K562 (cell line): ENCODE results near the gene GART. TPM values are rescaled to one million over a fixed set of nuclear protein-coding genes. Genes with fewer than 3 reads are reported as not detected.

Experiments
- ARID2 ChIP-seq: fragments of 450-650 bp; IDR thresholded peaks from 2 replicates; pipeline ENCODE4 v1.6.1; 2017; ENCODE audit warnings: antibody characterized with exemption, mild to moderate bottlenecking
- DACH1 ChIP-seq: fragments of 450-650 bp; IDR thresholded peaks from 2 replicates; pipeline ENCODE4 v1.6.1; 2018; ENCODE audit not compliant: partially characterized antibody
- ERF ChIP-seq: fragments of 450-650 bp; formaldehyde crosslinking; IDR thresholded peaks from 2 replicates; pipeline ENCODE4 v1.4.0; 2020; ENCODE audit warnings: mild to moderate bottlenecking, mixed read lengths
- ESRRB ChIP-seq: fragments of 250-450 bp; sonication (Bioruptor Pico); IDR thresholded peaks from 2 replicates; pipeline ENCODE4 v1.5.0; 2020; ENCODE audit warnings: mild to moderate bottlenecking, moderate library complexity, borderline replicate concordance
- HDAC6 ChIP-seq: IDR thresholded peaks from 2 replicates; pipeline ENCODE4 v1.6.1; 2012; ENCODE audit warnings: low read depth, mild to moderate bottlenecking, control low read depth, inconsistent platforms, low read length, moderate library complexity
- HSF4 ChIP-seq: fragments of 250-450 bp; sonication (Bioruptor Pico); IDR thresholded peaks from 2 replicates; pipeline ENCODE4 v2.1.2; 2022; ENCODE audit warnings: mild to moderate bottlenecking, moderate library complexity, borderline replicate concordance
- MECOM ChIP-seq: fragments of 250-450 bp; sonication (Bioruptor Pico); IDR thresholded peaks from 2 replicates; pipeline ENCODE4 v1.8.0; 2022; ENCODE audit warnings: inconsistent platforms
- MXI1 ChIP-seq: IDR thresholded peaks from 2 replicates; pipeline ENCODE4 v1.6.1; 2011; ENCODE audit warnings: low read depth, mild to moderate bottlenecking, improper control_type of control experiment, low read length
- NFE2L1 ChIP-seq: fragments of 450-650 bp; IDR thresholded peaks from 2 replicates; pipeline ENCODE4 v1.6.1; 2016; ENCODE audit warnings: missing genetic modification characterization, low read depth, mild to moderate bottlenecking, missing compliant biosample characterization, moderate library complexity, borderline replicate concordance
- NR2C2 ChIP-seq, 2 experiments: fragments of 200-800 bp in 1 of 2; sonication (Bioruptor generic) in 1 of 2; sonication (generic) in 1 of 2; formaldehyde crosslinking in 1 of 2; IDR thresholded peaks; 2 replicates each; pipeline versions ENCODE4 v1.6.1 to v1.8.0; 2016 to 2022; ENCODE audit warnings: mild to moderate bottlenecking in 1 of 2, missing compliant biosample characterization in 1 of 2, missing genetic modification characterization in 1 of 2, missing genetic modification reagents in 1 of 2
- POU5F1 ChIP-seq: fragments of 150-350 bp; IDR thresholded peaks from 2 replicates; pipeline ENCODE4 v1.6.1; 2014; ENCODE audit warnings: borderline replicate concordance, low read length, low read depth, mild to moderate bottlenecking; ENCODE audit not compliant: partially characterized antibody
- PRMT5 ChIP-seq: sonication (generic); formaldehyde crosslinking; IDR thresholded peaks from 2 replicates; pipeline ENCODE4 v1.5.0; 2020; ENCODE audit warnings: missing genetic modification reagents
- RAD51 ChIP-seq: fragments of 450-650 bp; IDR thresholded peaks from 2 replicates; pipeline ENCODE4 v1.7.1; 2016; ENCODE audit warnings: low read depth, mild to moderate bottlenecking, borderline replicate concordance
- RBBP5 ChIP-seq: fragments of 200-600 bp; sonication (generic); IDR thresholded peaks from 2 replicates; pipeline ENCODE4 v1.6.1; 2012; ENCODE audit warnings: borderline replicate concordance, mild to moderate bottlenecking, low read length, control low read depth, inconsistent platforms; ENCODE audit not compliant: insufficient read depth, poor library complexity, severe bottlenecking
- RBM17 ChIP-seq: fragments of 200-400 bp; formaldehyde crosslinking; IDR thresholded peaks from 2 replicates; pipeline ENCODE4 v1.6.1; 2017; ENCODE audit warnings: low read depth, mild to moderate bottlenecking, low read length, borderline replicate concordance
- STAG1 ChIP-seq: sonication (generic); formaldehyde crosslinking; IDR thresholded peaks from 2 replicates; pipeline ENCODE4 v1.5.0; 2020; ENCODE audit warnings: missing genetic modification reagents, borderline replicate concordance
- TAF1 ChIP-seq: IDR thresholded peaks from 2 replicates; pipeline ENCODE4 v1.6.1; 2011; ENCODE audit warnings: mild to moderate bottlenecking, low read length, moderate library complexity; ENCODE audit not compliant: insufficient read depth, control insufficient read depth, severe bottlenecking; ENCODE audit errors: extremely low read depth
- TGIF2 ChIP-seq: sonication (generic); formaldehyde crosslinking; IDR thresholded peaks from 2 replicates; pipeline ENCODE4 v1.8.1; 2022; ENCODE audit warnings: mild to moderate bottlenecking, missing genetic modification reagents, moderate library complexity
- ZNF212 ChIP-seq: fragments of 450-650 bp; formaldehyde crosslinking; IDR thresholded peaks from 2 replicates; pipeline ENCODE4 v1.4.0; 2020; ENCODE audit warnings: mild to moderate bottlenecking
- polyA plus RNA-seq, 8 experiments: library from polyadenylated mRNA; depleted of rRNA in 4 of 8; stranded (reverse) in 5 of 8; unstranded in 3 of 8; fragments of >200 nt; fragmentation: Nextera tagmentation in 2 of 8; fragmentation: Illumina TruSeq in 1 of 8; extraction: Ambion mirVana in 2 of 8; extraction: Trizol in 1 of 8; gene quantifications; 2 replicates each; pipeline versions ENCODE4 v1.2.1 to v1.2.3, GENCODE V29; 2011 to 2014; ENCODE audit warnings: inconsistent platforms in 1 of 8, missing spikeins in 1 of 8
- total RNA-seq, 7 experiments: library from RNA; depleted of rRNA in 6 of 7; stranded (reverse); fragments of >200 nt in 6 of 7; fragmentation: Illumina TruSeq in 2 of 7; extraction: Trizol in 2 of 7; gene quantifications; 2 replicates each; pipeline versions ENCODE4 v1.2.1 to v1.2.3, GENCODE V29; 2011 to 2021; ENCODE audit warnings: low replicate concordance in 1 of 7
- TF ChIP-seq, protein P1 (sequence below): fragments of 200-800 bp; sonication (Bioruptor generic); IDR thresholded peaks from 2 replicates; pipeline ENCODE4 v1.6.1; 2017; ENCODE audit warnings: missing genetic modification characterization, missing compliant biosample characterization
- TF ChIP-seq, protein P2 (sequence below): sonication (generic); formaldehyde crosslinking; IDR thresholded peaks from 2 replicates; pipeline ENCODE4 v1.8.1; 2022; ENCODE audit warnings: missing genetic modification reagents
- TF ChIP-seq, protein P3 (sequence below): sonication (generic); formaldehyde crosslinking; IDR thresholded peaks from 2 replicates; pipeline ENCODE4 v1.8.1; 2023; ENCODE audit warnings: mild to moderate bottlenecking, missing genetic modification reagents

The GART gene
- total and polyA plus RNA-seq, 9 of the 15 experiments (the other 6 are each of a cell fraction or from before 2014, with no cell fraction given), result 141 to 429 (median 349) TPM

DNA sequence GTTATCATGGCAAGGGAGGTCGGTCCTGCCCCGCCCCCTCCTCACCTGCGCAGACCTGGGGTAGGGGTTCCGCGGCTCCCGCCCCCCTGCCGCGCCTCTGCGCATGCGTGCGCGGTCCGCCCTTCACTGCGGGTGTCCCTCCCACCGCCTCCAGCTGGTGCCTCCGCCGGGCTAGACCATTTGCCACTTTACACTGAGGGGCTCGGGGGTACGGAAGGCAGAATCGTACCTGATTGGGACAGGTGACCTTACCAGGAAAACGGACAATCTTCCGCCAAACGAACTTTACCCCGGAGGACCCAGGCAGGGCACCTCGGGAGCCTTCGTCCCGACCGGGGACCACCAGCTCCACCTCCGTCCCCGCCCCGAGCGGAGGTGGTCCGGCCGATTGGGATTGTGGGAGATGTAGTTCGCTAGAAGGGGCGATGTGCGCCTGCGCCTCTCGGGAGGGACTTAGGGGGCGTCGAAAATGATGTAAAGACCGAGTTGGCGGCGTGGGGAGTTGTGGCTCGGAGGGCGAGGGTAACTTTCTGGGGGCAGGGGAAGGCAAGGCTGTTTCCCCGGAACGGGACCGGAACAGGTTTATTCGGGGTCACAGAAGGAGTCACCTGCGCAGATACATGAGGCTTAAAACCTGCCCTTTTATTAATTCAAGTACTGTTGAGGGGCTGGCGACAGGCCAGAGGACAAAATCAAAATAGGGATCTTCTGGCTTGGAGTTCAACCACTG, 50.4 kb downstream of the GART start, which contains the start of gene DNAJC28 (continued):
- TF ChIP-seq ARID2 (no peak), ESRRB (no peak), NFE2L1 (tag) (no peak), RBBP5 (no peak), POU5F1 (no peak), MXI1 (no peak), TAF1 (peak; percentile 39), TGIF2 (CRISPR knock-in tag) (no peak), PRMT5 (no peak), DACH1 (peak; percentile 100), RAD51 (no peak), STAG1 (CRISPR knock-in tag) (no peak), MECOM (no peak), ZNF212 (CRISPR knock-in tag) (no peak), ERF (CRISPR knock-in tag) (no peak), HSF4 (CRISPR knock-in tag) (no peak), RBM17 (no peak), HDAC6 (no peak), NR2C2 (CRISPR knock-in tag; IDR thresholded peaks at IDR 0.05) (peak; percentile 40; the same call in 1 of the 2 replicates), NR2C2 (tag; IDR thresholded peaks at IDR 0.05) (peak; percentile 81)
- TF ChIP-seq, protein P1, sequence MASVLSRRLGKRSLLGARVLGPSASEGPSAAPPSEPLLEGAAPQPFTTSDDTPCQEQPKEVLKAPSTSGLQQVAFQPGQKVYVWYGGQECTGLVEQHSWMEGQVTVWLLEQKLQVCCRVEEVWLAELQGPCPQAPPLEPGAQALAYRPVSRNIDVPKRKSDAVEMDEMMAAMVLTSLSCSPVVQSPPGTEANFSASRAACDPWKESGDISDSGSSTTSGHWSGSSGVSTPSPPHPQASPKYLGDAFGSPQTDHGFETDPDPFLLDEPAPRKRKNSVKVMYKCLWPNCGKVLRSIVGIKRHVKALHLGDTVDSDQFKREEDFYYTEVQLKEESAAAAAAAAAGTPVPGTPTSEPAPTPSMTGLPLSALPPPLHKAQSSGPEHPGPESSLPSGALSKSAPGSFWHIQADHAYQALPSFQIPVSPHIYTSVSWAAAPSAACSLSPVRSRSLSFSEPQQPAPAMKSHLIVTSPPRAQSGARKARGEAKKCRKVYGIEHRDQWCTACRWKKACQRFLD (CRISPR knock-in tag), result no peak
- TF ChIP-seq, protein P2, sequence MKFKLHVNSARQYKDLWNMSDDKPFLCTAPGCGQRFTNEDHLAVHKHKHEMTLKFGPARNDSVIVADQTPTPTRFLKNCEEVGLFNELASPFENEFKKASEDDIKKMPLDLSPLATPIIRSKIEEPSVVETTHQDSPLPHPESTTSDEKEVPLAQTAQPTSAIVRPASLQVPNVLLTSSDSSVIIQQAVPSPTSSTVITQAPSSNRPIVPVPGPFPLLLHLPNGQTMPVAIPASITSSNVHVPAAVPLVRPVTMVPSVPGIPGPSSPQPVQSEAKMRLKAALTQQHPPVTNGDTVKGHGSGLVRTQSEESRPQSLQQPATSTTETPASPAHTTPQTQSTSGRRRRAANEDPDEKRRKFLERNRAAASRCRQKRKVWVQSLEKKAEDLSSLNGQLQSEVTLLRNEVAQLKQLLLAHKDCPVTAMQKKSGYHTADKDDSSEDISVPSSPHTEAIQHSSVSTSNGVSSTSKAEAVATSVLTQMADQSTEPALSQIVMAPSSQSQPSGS (CRISPR knock-in tag), result no peak
- TF ChIP-seq, protein P3, sequence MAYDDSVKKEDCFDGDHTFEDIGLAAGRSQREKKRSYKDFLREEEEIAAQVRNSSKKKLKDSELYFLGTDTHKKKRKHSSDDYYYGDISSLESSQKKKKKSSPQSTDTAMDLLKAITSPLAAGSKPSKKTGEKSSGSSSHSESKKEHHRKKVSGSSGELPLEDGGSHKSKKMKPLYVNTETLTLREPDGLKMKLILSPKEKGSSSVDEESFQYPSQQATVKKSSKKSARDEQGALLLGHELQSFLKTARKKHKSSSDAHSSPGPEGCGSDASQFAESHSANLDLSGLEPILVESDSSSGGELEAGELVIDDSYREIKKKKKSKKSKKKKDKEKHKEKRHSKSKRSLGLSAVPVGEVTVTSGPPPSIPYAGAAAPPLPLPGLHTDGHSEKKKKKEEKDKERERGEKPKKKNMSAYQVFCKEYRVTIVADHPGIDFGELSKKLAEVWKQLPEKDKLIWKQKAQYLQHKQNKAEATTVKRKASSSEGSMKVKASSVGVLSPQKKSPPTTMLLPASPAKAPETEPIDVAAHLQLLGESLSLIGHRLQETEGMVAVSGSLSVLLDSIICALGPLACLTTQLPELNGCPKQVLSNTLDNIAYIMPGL, result no peak; the same call in none of the 2 replicates
